Hematopoietic multipotent progenitor cell treated with erythropoietin and hydrocortisone succinate and interleukin-3 and kit ligand, for 4 days (in vitro differentiated cells): ENCODE data around the gene MAL.
"Not testable (repeated sequence)": the region's sequence is repeated elsewhere in the genome, so short reads cannot be mapped to it uniquely, and the experiment has no call there.

ENCODE experiments used
- DNase-seq: peaks from one replicate; pipeline ENCODE4 v3.0.0-alpha.2; 2015

Gene MAL

DNA sequence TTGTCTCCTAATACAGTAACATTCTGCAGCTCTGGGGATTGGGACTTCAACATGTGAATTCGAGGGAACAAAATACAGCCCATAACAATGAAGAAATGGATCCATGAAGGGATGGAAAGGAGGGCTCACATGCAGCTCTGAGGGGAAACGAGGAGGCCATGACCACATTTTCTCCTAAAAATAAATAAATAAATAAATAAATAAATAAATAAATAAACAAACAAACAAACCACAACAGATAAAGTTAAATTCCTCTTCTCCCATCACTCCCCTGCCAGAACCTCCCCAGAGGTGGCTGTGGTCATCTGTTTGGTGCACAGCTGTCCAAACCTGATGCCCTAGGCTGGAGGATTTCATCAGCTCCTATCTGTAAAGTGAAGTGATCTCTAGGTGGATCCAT is 42.7 kb downstream of the MAL start:
- no peak for DNase-seq

GRCh38 chr2:95069465-95069864 is 44.0 kb downstream of the MAL start:
- DNase-seq, result no peak

DNA sequence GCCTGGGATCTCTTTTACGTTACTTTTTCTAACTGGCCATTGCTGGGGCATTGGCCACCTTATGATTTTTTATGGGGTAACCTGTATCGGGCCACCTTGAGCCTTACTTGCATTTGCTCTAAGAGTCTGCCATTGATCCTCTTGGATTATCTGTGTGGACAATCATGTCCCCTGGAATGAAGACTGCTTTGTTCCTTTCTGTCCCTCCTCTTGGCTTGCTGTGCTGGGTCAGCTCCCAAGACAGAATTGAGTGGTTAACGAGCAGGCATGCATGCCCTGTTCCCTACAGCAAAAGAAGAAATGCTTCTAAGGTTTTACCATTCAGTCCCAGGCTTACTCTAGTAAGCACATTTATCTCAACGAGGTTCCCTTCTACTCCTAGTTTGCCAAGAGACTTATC is 46.3 kb downstream of the MAL start:
- DNase-seq, result no peak

- DNase-seq, result no peak
These were observed 46.9 kb downstream of the MAL start for GRCh38 chr2:95072424-95072823.

- no peak for DNase-seq
These were observed 48.6 kb downstream of the MAL start for GRCh38 chr2:95073856-95074662.

- DNase-seq, result peak; percentile 53
These were observed 49.3 kb downstream of the MAL start for GRCh38 chr2:95074663-95075439.

GRCh38 chr2:95075440-95076132 is 50.1 kb downstream of the MAL start:
- peak; percentile 18 for DNase-seq

DNA sequence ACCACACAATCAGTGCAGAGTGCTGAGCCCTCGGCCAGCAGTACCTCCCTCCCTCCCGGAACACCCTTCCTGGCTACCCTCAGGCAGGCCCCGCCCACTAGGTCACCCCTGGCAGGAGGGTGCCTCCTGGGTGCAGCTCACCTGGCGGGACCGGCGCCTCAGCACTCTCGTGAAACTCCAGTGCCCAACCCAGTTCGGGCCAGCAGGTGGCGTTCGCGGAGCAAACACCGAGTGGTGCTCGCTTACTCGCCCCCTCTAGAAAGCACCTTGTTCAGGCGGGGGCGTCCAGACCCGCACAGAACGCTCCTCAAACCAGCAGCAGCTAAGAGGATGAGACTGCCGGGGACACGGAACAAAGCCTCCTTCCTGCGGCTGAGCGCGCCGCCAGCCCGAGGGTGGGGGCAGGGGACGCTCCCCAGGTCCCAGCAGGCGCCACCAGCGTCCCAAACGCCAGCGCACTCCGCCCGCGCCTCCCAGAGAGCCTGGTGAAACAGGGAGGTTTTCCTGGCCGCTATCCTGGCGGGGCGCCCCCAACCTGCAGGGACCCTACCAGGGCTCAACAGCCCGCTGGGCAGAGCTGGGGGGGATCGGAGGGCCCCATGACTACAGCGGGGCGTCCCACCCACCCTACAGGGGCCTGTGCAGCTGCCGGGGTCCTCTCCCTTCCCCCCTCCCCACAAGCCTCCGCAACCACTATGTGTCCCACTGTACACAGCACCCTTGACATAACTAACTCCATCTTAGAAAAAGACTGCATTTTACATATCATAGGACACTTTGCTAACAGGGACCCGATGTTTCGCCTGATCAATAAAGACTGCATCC is 51.4 kb downstream of the MAL start:
- DNase-seq, result peak; percentile 75

DNA sequence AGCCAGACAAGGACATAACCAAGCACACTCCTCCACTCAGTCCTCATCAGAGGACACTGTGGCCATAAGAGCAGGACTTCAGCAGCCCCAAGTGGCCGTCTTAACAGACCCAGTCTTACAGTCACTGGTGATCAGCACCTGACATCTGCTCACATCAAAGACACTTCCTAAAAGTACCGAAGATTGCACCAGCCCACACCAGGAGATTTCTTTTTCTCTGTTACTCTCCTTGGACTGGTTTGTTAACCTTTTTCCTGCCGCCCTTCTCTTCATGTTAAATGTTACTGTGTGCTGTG is 52.0 kb downstream of the MAL start:
- peak; percentile 28 for DNase-seq

GRCh38 chr2:95077861-95078603 is 52.5 kb downstream of the MAL start:
- DNase-seq, result no peak

- no peak for DNase-seq
These were observed 53.7 kb downstream of the MAL start for GRCh38 chr2:95079199-95079683.

GRCh38 chr2:95082477-95082876 is 57.0 kb downstream of the MAL start:
- DNase-seq, result no peak

DNA sequence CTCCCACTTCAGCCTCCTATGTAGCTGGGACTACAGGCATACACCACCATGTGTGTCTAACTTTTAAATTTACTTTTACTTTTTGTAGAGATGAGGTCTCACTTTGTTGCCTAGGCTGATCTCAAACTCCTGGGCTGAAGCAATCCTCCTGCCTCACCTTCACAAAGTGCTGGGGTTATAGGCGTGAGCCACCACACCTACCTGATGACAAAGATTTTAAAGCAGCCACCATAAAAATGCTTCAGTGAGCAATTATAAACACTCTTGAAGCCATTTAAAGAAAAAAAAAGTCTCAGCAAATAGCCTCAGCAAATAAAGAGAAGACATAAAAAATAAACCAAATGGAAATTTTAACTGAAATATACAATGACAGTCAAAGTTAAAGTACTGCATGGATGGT is 60.5 kb downstream of the MAL start:
- DNase-seq, result no peak

DNA sequence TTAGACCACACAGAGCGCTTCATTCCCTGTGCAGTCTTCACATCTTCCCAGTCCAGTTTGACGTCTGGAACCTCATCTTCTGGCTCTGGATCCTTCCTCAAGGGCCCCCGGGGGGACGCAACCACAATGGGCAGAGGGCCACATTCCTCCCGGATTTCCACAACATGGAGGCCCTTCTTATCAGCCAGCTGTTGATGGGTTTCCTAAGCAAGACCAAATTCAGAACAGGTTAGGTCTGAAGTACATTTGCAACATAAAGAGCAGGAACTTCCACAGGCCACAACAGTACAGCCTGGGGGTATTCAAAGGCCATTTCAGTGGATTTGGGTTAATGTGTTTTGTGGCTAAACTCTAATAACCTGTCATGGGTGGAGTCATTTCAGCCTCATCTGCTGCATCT is 61.9 kb downstream of the MAL start:
- DNase-seq, result no peak

DNA sequence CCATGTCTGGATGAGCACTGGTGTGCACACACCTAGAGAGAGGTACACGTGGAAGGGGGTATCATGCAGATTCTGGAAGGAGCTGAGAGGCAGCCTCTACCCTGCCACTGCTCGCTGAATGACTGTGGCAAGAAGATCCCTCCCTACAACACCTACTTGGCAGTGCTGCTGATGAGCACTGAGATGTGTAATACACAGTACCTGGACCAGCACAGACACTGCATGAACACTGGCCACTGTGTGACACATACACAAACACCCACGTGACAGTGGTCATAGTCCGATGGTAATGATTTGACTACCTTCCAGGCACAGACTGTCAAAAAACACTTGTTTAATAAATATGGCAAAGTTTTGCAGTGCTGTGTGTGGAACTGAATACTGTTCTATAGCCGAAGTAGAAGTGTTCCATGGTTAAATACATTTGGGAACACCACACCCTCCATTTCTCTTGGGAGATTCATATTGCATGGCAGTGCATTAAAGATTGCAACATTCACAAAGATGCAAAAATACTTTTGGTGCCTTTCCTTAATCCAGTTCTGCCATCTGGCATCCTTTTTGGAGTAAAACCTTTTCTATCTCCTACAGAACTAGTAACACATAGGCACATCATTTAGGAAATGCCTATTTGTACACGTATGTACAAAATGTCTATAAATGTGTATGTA is 66.5 kb downstream of the MAL start:
- DNase-seq, result no peak

GRCh38 chr2:95098273-95098672 is 72.8 kb downstream of the MAL start:
- DNase-seq, result not testable (repeated sequence)

GRCh38 chr2:95099910-95100309 is 74.4 kb downstream of the MAL start:
- no peak for DNase-seq
